H9 (cell line): ENCODE data around the gene XIRP1. TPM values are rescaled to one million over a fixed set of nuclear protein-coding genes. Genes with fewer than 3 reads are reported as not detected.

ENCODE experiments used
- DNase-seq: peaks from one replicate; pipeline ENCODE4 v3.0.0-alpha.2; 2017
- H2AFZ ChIP-seq: one replicate; pipeline ENCODE4 v1.6.1; 2013; ENCODE audit warnings: mild to moderate bottlenecking, low read length, control low read depth, moderate library complexity
- H2AK5ac ChIP-seq: 2 replicates; pipeline ENCODE4 v1.6.1; 2013; ENCODE audit warnings: low read length, control low read depth, mixed read lengths; ENCODE audit not compliant: insufficient read length
- H2BK120ac ChIP-seq: one replicate; pipeline ENCODE4 v1.6.1; 2013; ENCODE audit warnings: low read depth, mild to moderate bottlenecking, low read length, control low read depth, inconsistent platforms; ENCODE audit not compliant: poor library complexity, severe bottlenecking
- H2BK12ac ChIP-seq: 2 replicates; pipeline ENCODE4 v1.6.1; 2013; ENCODE audit warnings: low read length, control low read depth, mixed read lengths, low read depth; ENCODE audit not compliant: insufficient read length
- H2BK15ac ChIP-seq: 2 replicates; pipeline ENCODE4 v1.6.1; 2013; ENCODE audit warnings: low read depth, low read length, control low read depth
- H2BK20ac ChIP-seq: one replicate; pipeline ENCODE4 v1.6.1; 2013; ENCODE audit warnings: low read depth, mild to moderate bottlenecking, low read length, control low read depth, inconsistent platforms; ENCODE audit not compliant: poor library complexity, severe bottlenecking
- H2BK5ac ChIP-seq: 2 replicates; pipeline ENCODE4 v1.6.1; 2013; ENCODE audit warnings: low read length, control low read depth, mixed read lengths; ENCODE audit not compliant: insufficient read length
- H3K14ac ChIP-seq: 2 replicates; pipeline ENCODE4 v1.6.1; 2013; ENCODE audit warnings: low read length, control low read depth; ENCODE audit not compliant: insufficient read depth
- H3K18ac ChIP-seq: 2 replicates; pipeline ENCODE4 v1.6.1; 2013; ENCODE audit warnings: low read depth, mild to moderate bottlenecking, mixed read lengths, low read length, control low read depth; ENCODE audit not compliant: insufficient read length
- H3K23ac ChIP-seq: 2 replicates; pipeline ENCODE4 v1.6.1; 2013; ENCODE audit warnings: low read length, control low read depth, mixed read lengths, low read depth; ENCODE audit not compliant: insufficient read length
- H3K23me2 ChIP-seq: 2 replicates; pipeline ENCODE4 v1.6.1; 2013; ENCODE audit warnings: low read depth, mild to moderate bottlenecking, mixed read lengths, low read length, control low read depth; ENCODE audit not compliant: insufficient read length, poor library complexity, severe bottlenecking
- H3K27ac ChIP-seq: 2 replicates; pipeline ENCODE4 v1.5.1; 2013; ENCODE audit warnings: low read length, control low read depth, mixed read lengths, low read depth; ENCODE audit not compliant: insufficient read length
- H3K27me3 ChIP-seq: 2 replicates; pipeline ENCODE4 v1.6.1; 2013; ENCODE audit warnings: low read length, control low read depth, inconsistent platforms; ENCODE audit not compliant: insufficient read depth
- H3K4ac ChIP-seq: 2 replicates; pipeline ENCODE4 v1.6.1; 2013; ENCODE audit warnings: low read depth, mild to moderate bottlenecking, control low read depth, inconsistent platforms, low read length, moderate library complexity
- H3K4me1 ChIP-seq: 2 replicates; pipeline ENCODE4 v1.6.1; 2013; ENCODE audit warnings: low read length, control low read depth, inconsistent platforms; ENCODE audit not compliant: insufficient read depth
- H3K4me2 ChIP-seq: 2 replicates; pipeline ENCODE4 v1.6.1; 2013; ENCODE audit warnings: low read length, control low read depth, mixed read lengths; ENCODE audit not compliant: insufficient read length, insufficient read depth
- H3K56ac ChIP-seq: 2 replicates; pipeline ENCODE4 v1.6.1; 2013; ENCODE audit warnings: low read depth, mild to moderate bottlenecking, mixed read lengths, low read length, control low read depth; ENCODE audit not compliant: insufficient read length
- H3K79me1 ChIP-seq: 2 replicates; pipeline ENCODE4 v1.6.1; 2013; ENCODE audit warnings: low read depth, mild to moderate bottlenecking, moderate library complexity, low read length, control low read depth, inconsistent platforms; ENCODE audit not compliant: insufficient read depth, poor library complexity, severe bottlenecking
- H3K79me2 ChIP-seq: 2 replicates; pipeline ENCODE4 v1.6.1; 2013; ENCODE audit warnings: low read length, control low read depth, inconsistent platforms; ENCODE audit not compliant: insufficient read depth
- H3K9ac ChIP-seq: 2 replicates; pipeline ENCODE4 v1.6.1; 2013; ENCODE audit warnings: low read length, control low read depth, mixed read lengths; ENCODE audit not compliant: insufficient read length; ENCODE audit errors: extremely low read depth
- H3K9me3 ChIP-seq: one replicate; pipeline ENCODE4 v1.6.1; 2013; ENCODE audit warnings: low read depth, low read length, inconsistent platforms; ENCODE audit not compliant: control insufficient read depth
- H3T11ph ChIP-seq: one replicate; pipeline ENCODE4 v1.6.1; 2013; ENCODE audit warnings: mild to moderate bottlenecking, low read length, control low read depth, inconsistent platforms
- H4K20me1 ChIP-seq: one replicate; pipeline ENCODE4 v1.6.1; 2013; ENCODE audit not compliant: control insufficient read depth, insufficient read length, insufficient read depth
- H4K5ac ChIP-seq: 2 replicates; pipeline ENCODE4 v1.6.1; 2013; ENCODE audit warnings: low read depth, mild to moderate bottlenecking, mixed read lengths, low read length, control low read depth; ENCODE audit not compliant: insufficient read length
- H4K8ac ChIP-seq: replicated peaks from 2 replicates; pipeline ENCODE4 v1.6.1; 2013; ENCODE audit warnings: low read length, control low read depth, mixed read lengths, low read depth; ENCODE audit not compliant: insufficient read length
- H4K91ac ChIP-seq: 2 replicates; pipeline ENCODE4 v1.6.1; 2013; ENCODE audit warnings: low read depth, mild to moderate bottlenecking, moderate library complexity, mixed read lengths, low read length, control low read depth; ENCODE audit not compliant: insufficient read length
- H3K27ac Mint-ChIP-seq, 3 experiments: 2 replicates in 2 of 3; 3 replicates in 1 of 3; pipeline ENCODE4 v1.8.0; 2020 to 2021; ENCODE audit warnings: mixed read lengths in 3 of 3, mild to moderate bottlenecking in 1 of 3, moderate library complexity in 1 of 3
- H3K27me3 Mint-ChIP-seq: 2 replicates; pipeline ENCODE4 v1.8.0; 2021; ENCODE audit warnings: low read depth, mild to moderate bottlenecking, moderate library complexity, mixed read lengths
- H3K36me3 Mint-ChIP-seq, 3 experiments: 2 replicates in 2 of 3; 3 replicates in 1 of 3; pipeline ENCODE4 v1.8.0; 2020 to 2021; ENCODE audit warnings: low read depth in 3 of 3, mixed read lengths in 3 of 3; ENCODE audit not compliant: insufficient read depth in 1 of 3
- H3K4me1 Mint-ChIP-seq, 2 experiments: 2 replicates each; pipeline ENCODE4 v1.8.0; 2020; ENCODE audit warnings: mixed read lengths in 2 of 2
- H3K4me3 Mint-ChIP-seq, 2 experiments: 2 replicates in 1 of 2; 3 replicates in 1 of 2; pipeline ENCODE4 v1.8.0; 2020 to 2021; ENCODE audit warnings: mild to moderate bottlenecking in 2 of 2, mixed read lengths in 2 of 2, moderate library complexity in 1 of 2
- H3K9me3 Mint-ChIP-seq, 2 experiments: 2 replicates in 1 of 2; 3 replicates in 1 of 2; pipeline ENCODE4 v1.8.0; 2020; ENCODE audit warnings: mild to moderate bottlenecking in 2 of 2, mixed read lengths in 2 of 2, moderate library complexity in 1 of 2
- WGBS: extraction: QIAGEN DNeasy Blood & Tissue Kit; methylation state at CpG from one replicate; pipeline ENCODE4 v1.1.7; 2013; ENCODE audit warnings: missing lambda C conversion rate, low lambda C conversion rate, mixed read lengths; ENCODE audit not compliant: insufficient read length; ENCODE audit errors: extremely low coverage; 5-methylcytosine and 5-hydroxymethylcytosine counted together
- total RNA-seq: library from RNA; stranded (reverse); gene quantifications from 2 replicates; pipeline ENCODE4 v1.2.1, GENCODE V29; 2021
- TF ChIP-seq, protein P1 (sequence below): fragments of 200-600 bp; sonication (generic); conservative IDR thresholded peaks from 3 replicates; pipeline ENCODE4 v1.8.0; 2021; ENCODE audit warnings: antibody characterized with exemption, mild to moderate bottlenecking

The XIRP1 gene
- total RNA-seq, 1 experiment from 2014 or later: not detected

DNA sequence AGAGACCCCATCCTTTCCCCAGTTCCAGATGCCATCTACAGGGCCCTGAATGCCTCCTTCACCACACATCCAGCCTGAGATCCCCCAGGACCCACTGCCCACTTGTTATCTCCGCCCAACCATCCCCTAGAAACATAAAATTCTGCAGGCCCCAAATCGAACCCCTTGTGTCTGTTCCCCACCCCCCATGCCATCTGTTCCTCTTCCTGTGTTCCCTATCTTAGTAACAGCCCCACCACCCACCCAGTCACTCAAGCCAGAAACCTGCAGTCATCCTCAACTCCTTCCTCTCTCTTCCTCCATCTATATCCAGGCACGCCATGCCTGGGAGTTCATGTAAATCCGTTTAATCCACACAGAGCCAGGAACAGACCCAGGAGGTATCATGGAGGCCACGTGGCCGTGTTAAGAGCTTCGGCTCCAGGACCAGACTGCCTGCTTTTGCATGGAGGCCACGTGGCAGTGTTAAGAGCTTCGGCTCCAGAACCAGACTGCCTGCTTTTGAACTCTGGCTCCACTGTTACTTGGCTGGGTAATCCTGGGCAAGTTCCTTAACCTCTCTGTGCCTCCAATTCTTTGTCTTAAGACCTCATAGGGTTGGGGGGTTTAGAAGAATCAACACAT, 43.8 kb downstream of the XIRP1 start:
- H2BK5ac ChIP-seq: no peak overlapping the region
- no peak overlapping the region for H2BK20ac ChIP-seq
- no peak overlapping the region for H3K23ac ChIP-seq
- no peak overlapping the region for H3K4me2 ChIP-seq
- H3K4ac ChIP-seq: no peak overlapping the region
- H3K4me3 Mint-ChIP-seq: peak overlapping the region in 1 of 2 experiments; percentile 41; a peak in 2 of 5 replicates
- peaks cover 60 to 67% of the 10 kb centered on the region in 2 experiments for H3K4me1 Mint-ChIP-seq
- no peak overlapping the region for H3K18ac ChIP-seq
- H3T11ph ChIP-seq: no peak overlapping the region
- DNase-seq: no peak
- H4K8ac ChIP-seq: no peak overlapping the region
- peak overlapping the region; percentile 19 to 95 (median 85); a peak in 5 of 7 replicates for H3K27ac Mint-ChIP-seq
- peaks cover 2% of the 10 kb centered on the region for H3K27me3 Mint-ChIP-seq
- no peaks in the 10 kb centered on the region for H3K79me1 ChIP-seq
- no peak overlapping the region for H2BK15ac ChIP-seq
- TF ChIP-seq, protein P1, sequence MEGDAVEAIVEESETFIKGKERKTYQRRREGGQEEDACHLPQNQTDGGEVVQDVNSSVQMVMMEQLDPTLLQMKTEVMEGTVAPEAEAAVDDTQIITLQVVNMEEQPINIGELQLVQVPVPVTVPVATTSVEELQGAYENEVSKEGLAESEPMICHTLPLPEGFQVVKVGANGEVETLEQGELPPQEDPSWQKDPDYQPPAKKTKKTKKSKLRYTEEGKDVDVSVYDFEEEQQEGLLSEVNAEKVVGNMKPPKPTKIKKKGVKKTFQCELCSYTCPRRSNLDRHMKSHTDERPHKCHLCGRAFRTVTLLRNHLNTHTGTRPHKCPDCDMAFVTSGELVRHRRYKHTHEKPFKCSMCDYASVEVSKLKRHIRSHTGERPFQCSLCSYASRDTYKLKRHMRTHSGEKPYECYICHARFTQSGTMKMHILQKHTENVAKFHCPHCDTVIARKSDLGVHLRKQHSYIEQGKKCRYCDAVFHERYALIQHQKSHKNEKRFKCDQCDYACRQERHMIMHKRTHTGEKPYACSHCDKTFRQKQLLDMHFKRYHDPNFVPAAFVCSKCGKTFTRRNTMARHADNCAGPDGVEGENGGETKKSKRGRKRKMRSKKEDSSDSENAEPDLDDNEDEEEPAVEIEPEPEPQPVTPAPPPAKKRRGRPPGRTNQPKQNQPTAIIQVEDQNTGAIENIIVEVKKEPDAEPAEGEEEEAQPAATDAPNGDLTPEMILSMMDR: no peak
- H2AFZ ChIP-seq: no peak overlapping the region
- peaks cover 12% of the 10 kb centered on the region for H3K23me2 ChIP-seq
- no peak overlapping the region for H4K91ac ChIP-seq
- H3K9ac ChIP-seq: no peak overlapping the region
- H2BK12ac ChIP-seq: no peak overlapping the region
- H3K27me3 ChIP-seq: no peaks in the 10 kb centered on the region
- no peak overlapping the region for H4K5ac ChIP-seq
- no peaks in the 10 kb centered on the region for H4K20me1 ChIP-seq
- H3K36me3 Mint-ChIP-seq: peaks cover 9 to 38% (median 33%) of the 10 kb centered on the region in 3 experiments
- WGBS: no CpG with 5 or more reads among the region's 9 CpGs
- no peaks in the 10 kb centered on the region; a peak in 2 of 5 replicates for H3K9me3 Mint-ChIP-seq
- no peak overlapping the region for H3K27ac ChIP-seq
- H3K9me3 ChIP-seq: no peaks in the 10 kb centered on the region
- no peak overlapping the region for H2AK5ac ChIP-seq
- no peak overlapping the region for H3K56ac ChIP-seq
- H3K79me2 ChIP-seq: peaks cover 5% of the 10 kb centered on the region; the same call in 1 of the 2 replicates
- H2BK120ac ChIP-seq: no peak overlapping the region
- peak overlapping the region; percentile 7; the same call in 1 of the 2 replicates for H3K14ac ChIP-seq
- H3K4me1 ChIP-seq: peaks cover 22% of the 10 kb centered on the region; the same call in 1 of the 2 replicates
